Measurements from ENCODE around the gene DYNLRB1. TPM values are rescaled to one million over a fixed set of nuclear protein-coding genes. Genes with fewer than 3 reads are reported as not detected.
"Not testable (repeated sequence)": the region's sequence is repeated elsewhere in the genome, so short reads cannot be mapped to it uniquely, and the experiment has no call there.

The DYNLRB1 gene
- total and polyA plus RNA-seq, 5 experiments from 2014 or later, result 60.1 to 275 (median 216) TPM

DNA sequence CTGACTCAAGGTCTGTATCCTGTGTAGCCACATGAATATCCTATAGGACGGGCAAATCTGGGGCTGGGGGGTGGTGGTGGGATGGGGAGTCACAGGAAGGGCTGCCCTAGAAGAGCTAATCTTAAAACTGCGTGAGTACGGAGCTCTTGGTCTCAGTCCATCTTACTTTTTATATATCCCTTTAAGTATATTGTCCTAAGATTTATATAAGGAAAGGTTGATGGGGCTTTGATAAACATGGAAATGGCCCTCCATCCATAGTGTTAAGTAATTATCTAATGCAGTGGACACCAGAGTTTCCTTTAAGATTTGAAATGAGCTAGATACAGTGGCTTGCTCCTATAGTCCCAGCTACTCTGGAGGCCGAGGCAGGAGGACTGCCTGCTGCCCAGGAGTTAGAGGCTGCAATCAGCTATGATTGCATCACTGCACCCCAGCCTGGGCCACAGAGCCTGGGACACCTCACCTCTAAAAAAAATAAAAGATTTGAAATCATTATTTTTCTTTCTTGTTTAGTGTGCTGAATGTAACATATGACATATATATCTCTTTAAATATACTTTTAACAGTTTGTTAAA lies 24.2 kb upstream of the DYNLRB1 start:
- POLR2A ChIA-PET, result no interaction called here
- Mint-ChIP-seq H3K27ac (peak overlapping the region in 1 of 10 donors; percentile 19), H3K4me1 (peaks cover 0 to 7% (median 6%) of the 10 kb centered on the region in 4 donors), H3K9me3 (no peaks in the 10 kb centered on the region), H3K4me3 (no peak overlapping the region), H3K27me3 (no peaks in the 10 kb centered on the region), H3K36me3 (peaks cover 16 to 83% (median 37%) of the 10 kb centered on the region in 3 donors)
- ATAC-seq (no peak), DNase-seq (no peak)

DNA sequence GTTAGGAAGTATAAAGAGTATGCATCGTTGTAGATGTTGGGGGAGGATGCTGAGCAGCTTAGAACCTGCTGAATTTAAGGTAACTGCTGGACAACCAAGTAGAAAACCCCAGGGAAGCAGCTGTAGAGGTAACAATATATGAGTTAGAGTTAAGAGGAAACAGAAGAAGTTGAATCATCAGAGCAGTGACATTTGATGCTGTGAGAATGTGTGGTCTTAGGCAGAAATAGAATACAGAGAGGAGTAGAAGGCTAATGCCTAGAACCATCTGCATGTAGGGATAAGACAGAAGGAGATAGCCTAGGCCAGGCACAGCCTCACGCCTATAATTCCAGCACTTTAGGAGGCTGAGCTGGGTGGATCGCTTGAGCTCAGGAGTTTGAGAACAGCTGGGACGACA lies 22.6 kb upstream of the DYNLRB1 start:
- ATAC-seq (no peak), DNase-seq (no peak)
- POLR2A ChIA-PET, result no interaction called here
- Mint-ChIP-seq H3K4me3 (no peak overlapping the region), H3K4me1 (peaks cover 2 to 10% (median 6%) of the 10 kb centered on the region in 4 donors), H3K9me3 (peaks cover 0 to 15% (median 1%) of the 10 kb centered on the region in 9 donors), H3K27me3 (no peaks in the 10 kb centered on the region), H3K27ac (peak overlapping the region in 8 of 10 donors; percentile 9 to 50 (median 27)), H3K36me3 (peaks cover 23 to 87% (median 53%) of the 10 kb centered on the region in 3 donors)

DNA sequence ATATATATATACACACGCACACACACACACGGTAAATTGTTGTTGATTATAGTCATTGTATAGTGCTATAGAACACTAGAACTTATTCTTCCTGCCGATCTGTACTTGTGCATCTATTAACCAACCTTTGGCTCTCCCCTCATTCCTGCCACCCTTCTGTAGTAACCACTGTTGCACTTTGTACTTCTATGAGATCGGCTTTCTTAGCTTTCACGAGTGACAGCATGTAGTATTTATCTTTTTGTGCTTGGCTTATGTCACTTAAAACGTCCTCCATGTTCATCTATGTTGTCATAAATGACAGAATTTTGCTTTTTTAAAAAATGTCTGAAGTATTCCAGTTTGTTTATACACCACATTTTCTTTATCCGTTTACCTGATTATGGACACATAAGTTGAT lies 20.9 kb upstream of the DYNLRB1 start:
- Mint-ChIP-seq H3K27me3 (no peaks in the 10 kb centered on the region), H3K27ac (peak overlapping the region in 4 of 10 donors; percentile 14 to 35 (median 18)), H3K4me3 (no peak overlapping the region), H3K9me3 (peaks cover 5 to 29% (median 11%) of the 10 kb centered on the region in 9 donors), H3K36me3 (peaks cover 36 to 88% (median 66%) of the 10 kb centered on the region in 3 donors), H3K4me1 (peaks cover 5 to 10% (median 6%) of the 10 kb centered on the region in 4 donors)
- no peak for ATAC-seq
- POLR2A ChIA-PET, result interaction anchor here (0.5 kb wide), 1 partner anchor 31 kb away, joined by 4 read pairs; no protein-coding TSS in a partner anchor
- DNase-seq, result no peak

DNA sequence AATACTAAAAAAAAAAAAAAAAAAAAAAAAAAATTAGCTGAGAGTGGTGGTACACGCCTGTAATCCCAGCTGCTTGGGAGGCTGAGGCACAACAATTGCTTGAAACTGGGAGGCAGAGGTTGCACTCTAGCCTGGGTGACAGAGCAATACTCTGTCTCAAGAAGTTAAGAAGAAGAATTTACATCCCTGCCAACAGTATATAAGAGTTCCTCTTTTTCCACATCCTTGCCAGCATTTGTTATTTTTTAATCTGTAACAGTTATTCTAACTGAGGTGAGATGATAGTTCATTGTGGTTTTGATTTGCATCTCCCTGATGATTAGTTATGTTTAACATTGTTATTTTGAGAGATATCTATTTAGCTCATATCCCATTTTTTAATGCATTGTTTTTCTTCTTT lies 20.3 kb upstream of the DYNLRB1 start:
- Mint-ChIP-seq H3K27me3 (no peaks in the 10 kb centered on the region), H3K4me1 (peaks cover 6 to 10% (median 7%) of the 10 kb centered on the region in 4 donors), H3K36me3 (peaks cover 42 to 88% (median 72%) of the 10 kb centered on the region in 3 donors), H3K27ac (peak overlapping the region in 3 of 10 donors; percentile 16 to 60 (median 28)), H3K4me3 (no peak overlapping the region), H3K9me3 (peaks cover 11 to 35% (median 15%) of the 10 kb centered on the region in 9 donors)
- POLR2A ChIA-PET, result interaction anchor here (0.5 kb wide), 1 partner anchor 32 kb away, joined by 4 read pairs; no protein-coding TSS in a partner anchor
- ATAC-seq, result no peak
- no peak for DNase-seq

DNA sequence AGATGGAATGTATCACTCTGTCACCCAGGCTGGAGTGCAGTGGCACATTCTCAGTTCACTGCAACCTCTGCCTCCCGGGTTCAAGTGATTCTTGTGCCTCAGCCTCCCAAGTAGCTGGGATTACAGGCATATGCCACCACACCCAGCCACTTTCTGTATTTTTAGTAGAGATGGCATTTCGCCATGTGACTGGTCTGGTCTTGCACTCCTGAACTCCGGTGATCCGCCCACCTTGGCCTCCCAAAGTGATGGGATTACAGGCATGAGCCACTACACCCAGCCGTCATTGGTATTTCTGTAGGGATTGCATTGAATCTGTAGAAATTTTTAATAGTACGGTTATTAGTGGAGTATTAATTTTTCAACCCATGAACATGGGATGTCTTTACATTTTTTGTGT lies 18.6 kb upstream of the DYNLRB1 start:
- ATAC-seq, H3K27me3 Mint-ChIP-seq, H3K4me3 Mint-ChIP-seq, DNase-seq, POLR2A ChIA-PET: not testable (repeated sequence)
- H3K9me3 Mint-ChIP-seq, result peaks cover 12 to 37% (median 16%) of the 10 kb centered on the region in 9 donors
- H3K36me3 Mint-ChIP-seq, result peaks cover 43 to 85% (median 66%) of the 10 kb centered on the region in 3 donors
- peak overlapping the region in 1 of 10 donors; percentile 66 for H3K27ac Mint-ChIP-seq
- peaks cover 6 to 10% (median 7%) of the 10 kb centered on the region in 4 donors for H3K4me1 Mint-ChIP-seq

DNA sequence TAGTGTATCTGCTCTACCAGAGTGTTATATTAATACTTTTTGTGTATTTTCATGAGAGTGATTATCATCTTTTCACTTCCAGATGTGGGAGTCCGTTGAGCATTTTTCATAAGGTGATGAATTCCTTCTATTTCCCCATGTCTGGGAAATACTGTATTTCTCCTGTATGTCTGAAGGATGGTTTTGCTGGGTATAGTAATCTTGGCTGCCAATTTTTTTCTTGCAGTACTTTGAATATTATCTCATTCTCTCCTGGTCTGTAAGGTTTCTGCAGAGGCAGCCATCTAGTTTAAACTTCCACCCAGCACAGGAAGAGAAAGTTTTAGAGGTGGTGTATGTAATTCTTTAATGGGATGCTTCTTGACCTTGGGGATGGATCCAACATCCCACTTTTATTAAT lies 15.4 kb upstream of the DYNLRB1 start:
- Mint-ChIP-seq H3K27ac (peak overlapping the region in 1 of 10 donors; percentile 7), H3K27me3 (no peaks in the 10 kb centered on the region), H3K36me3 (peaks cover 31 to 78% (median 45%) of the 10 kb centered on the region in 3 donors), H3K4me1 (peaks cover 0 to 7% (median 5%) of the 10 kb centered on the region in 4 donors), H3K4me3 (no peak overlapping the region), H3K9me3 (peaks cover 12 to 37% (median 16%) of the 10 kb centered on the region in 9 donors)
- POLR2A ChIA-PET, result interaction anchor here (0.7 kb wide), 1 partner anchor 933 kb away, joined by 7 read pairs; no protein-coding TSS in a partner anchor
- DNase-seq (no peak), ATAC-seq (no peak)

DNA sequence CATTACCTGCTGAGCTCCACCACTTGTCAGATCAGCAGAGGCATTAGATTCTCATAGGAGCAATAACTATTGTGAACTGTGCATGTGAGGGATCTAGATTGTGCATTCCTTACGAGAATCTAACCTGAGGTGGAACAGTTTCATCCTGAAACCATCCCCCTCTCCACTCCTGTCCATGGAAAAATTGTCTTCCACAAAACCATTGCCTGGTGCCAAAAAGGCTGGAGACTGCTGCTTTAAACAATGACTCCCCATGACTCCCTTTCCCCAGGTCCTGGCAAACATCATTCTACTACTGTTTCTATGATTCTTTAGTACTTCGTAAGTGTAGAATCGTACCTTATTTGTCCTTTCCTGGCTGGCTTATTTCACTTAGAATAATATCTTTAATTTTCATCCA lies 9.7 kb upstream of the DYNLRB1 start:
- H3K27ac Mint-ChIP-seq, result peak overlapping the region in 3 of 10 donors; percentile 17 to 69 (median 21)
- H3K4me1 Mint-ChIP-seq, result peaks cover 0 to 9% (median 6%) of the 10 kb centered on the region in 4 donors
- H3K36me3 Mint-ChIP-seq, result peaks cover 0 to 68% (median 0%) of the 10 kb centered on the region in 3 donors
- DNase-seq (no peak), ATAC-seq (no peak)
- no peaks in the 10 kb centered on the region for H3K27me3 Mint-ChIP-seq
- POLR2A ChIA-PET, result no interaction called here
- no peak overlapping the region for H3K4me3 Mint-ChIP-seq
- H3K9me3 Mint-ChIP-seq, result no peaks in the 10 kb centered on the region

DNA sequence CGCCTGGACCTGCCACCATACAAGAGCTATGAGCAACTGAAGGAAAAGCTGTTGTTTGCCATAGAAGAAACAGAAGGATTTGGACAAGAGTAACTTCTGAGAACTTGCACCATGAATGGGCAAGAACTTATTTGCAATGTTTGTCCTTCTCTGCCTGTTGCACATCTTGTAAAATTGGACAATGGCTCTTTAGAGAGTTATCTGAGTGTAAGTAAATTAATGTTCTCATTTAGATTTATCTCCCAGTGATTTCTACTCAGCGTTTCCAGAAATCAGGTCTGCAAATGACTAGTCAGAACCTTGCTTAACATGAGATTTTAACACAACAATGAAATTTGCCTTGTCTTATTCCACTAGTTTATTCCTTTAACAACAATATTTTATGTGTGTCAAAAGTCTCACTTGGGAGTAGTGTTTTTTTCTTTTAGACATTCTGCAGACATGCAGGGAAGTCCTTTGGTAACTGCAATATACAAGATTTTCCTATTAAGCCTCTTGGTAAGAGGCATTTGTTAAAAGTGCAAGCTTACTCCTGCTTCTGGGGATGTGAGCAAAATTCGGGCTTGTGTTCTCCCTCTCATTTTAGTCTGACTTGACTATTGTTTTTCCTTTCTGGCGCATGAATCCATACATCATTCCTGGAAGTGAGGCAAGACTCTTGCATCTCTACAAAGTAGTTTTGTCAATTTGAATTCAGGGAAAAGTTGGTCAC lies 8.4 kb upstream of the DYNLRB1 start:
- no peak for ATAC-seq
- POLR2A ChIA-PET, result no interaction called here
- H3K27me3 Mint-ChIP-seq, result no peaks in the 10 kb centered on the region
- no peak for DNase-seq
- peaks cover 0 to 63% (median 0%) of the 10 kb centered on the region in 3 donors for H3K36me3 Mint-ChIP-seq
- H3K27ac Mint-ChIP-seq, result peak overlapping the region in 2 of 10 donors; percentile 9 to 78
- H3K4me1 Mint-ChIP-seq, result peaks cover 2 to 11% (median 7%) of the 10 kb centered on the region in 4 donors
- no peak overlapping the region for H3K4me3 Mint-ChIP-seq
- H3K9me3 Mint-ChIP-seq, result no peaks in the 10 kb centered on the region

DNA sequence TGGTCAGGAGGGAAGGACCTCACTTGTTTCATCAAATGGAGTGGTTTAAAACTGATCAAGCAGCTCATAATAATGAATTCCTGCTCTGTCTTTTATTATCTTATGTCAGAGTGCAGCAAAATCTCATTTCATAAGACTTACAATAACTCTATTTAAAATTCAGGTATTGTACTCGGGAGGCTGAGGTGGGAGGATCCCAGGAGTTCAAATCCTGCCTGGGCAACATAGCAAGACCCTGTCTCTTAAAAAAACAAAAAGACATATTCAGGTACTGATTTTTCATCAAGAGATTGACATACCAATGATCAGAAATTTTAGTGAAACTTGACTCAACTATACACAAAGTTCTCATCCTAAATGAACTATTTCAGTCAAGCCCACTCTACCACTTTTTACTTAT lies 5.6 kb upstream of the DYNLRB1 start:
- peaks cover 12 to 31% (median 22%) of the 10 kb centered on the region in 4 donors for H3K4me1 Mint-ChIP-seq
- POLR2A ChIA-PET, result no interaction called here
- peak overlapping the region in 2 of 10 donors; percentile 6 to 34 for H3K27ac Mint-ChIP-seq
- no peak overlapping the region for H3K4me3 Mint-ChIP-seq
- no peak for ATAC-seq
- no peaks in the 10 kb centered on the region for H3K9me3 Mint-ChIP-seq
- H3K27me3 Mint-ChIP-seq, result no peaks in the 10 kb centered on the region
- no peak for DNase-seq
- H3K36me3 Mint-ChIP-seq, result peaks cover 0 to 43% (median 0%) of the 10 kb centered on the region in 3 donors

DNA sequence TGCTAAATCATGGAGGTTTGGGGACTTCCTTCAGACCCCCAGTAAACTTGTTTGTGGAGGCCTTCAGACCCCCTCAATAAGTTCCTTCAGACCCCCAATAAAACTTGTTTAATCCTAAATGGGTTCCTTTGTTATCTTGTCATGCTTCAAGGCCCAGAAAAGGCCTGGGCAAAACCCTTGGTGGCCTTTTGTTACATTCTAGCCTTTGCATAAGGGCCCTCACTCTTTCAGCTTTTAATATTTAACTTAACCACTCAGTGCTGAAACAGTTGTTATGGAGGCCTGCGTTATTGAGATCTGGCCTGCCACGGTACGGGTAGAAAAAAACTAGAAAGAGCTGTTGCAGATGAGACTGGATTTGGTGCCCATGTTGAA lies 4.3 kb upstream of the DYNLRB1 start:
- POLR2A ChIA-PET, result interaction anchor here (0.6 kb wide), 1 partner anchor 102 kb away, joined by 3 read pairs; no protein-coding TSS in a partner anchor
- Mint-ChIP-seq H3K36me3 (peaks cover 0 to 31% (median 0%) of the 10 kb centered on the region in 3 donors), H3K4me1 (peaks cover 15 to 38% (median 21%) of the 10 kb centered on the region in 4 donors), H3K9me3 (no peaks in the 10 kb centered on the region), H3K4me3 (no peak overlapping the region), H3K27ac (peak overlapping the region in 6 of 10 donors; percentile 10 to 72 (median 22)), H3K27me3 (no peaks in the 10 kb centered on the region)
- no peak for ATAC-seq
- no peak for DNase-seq

DNA sequence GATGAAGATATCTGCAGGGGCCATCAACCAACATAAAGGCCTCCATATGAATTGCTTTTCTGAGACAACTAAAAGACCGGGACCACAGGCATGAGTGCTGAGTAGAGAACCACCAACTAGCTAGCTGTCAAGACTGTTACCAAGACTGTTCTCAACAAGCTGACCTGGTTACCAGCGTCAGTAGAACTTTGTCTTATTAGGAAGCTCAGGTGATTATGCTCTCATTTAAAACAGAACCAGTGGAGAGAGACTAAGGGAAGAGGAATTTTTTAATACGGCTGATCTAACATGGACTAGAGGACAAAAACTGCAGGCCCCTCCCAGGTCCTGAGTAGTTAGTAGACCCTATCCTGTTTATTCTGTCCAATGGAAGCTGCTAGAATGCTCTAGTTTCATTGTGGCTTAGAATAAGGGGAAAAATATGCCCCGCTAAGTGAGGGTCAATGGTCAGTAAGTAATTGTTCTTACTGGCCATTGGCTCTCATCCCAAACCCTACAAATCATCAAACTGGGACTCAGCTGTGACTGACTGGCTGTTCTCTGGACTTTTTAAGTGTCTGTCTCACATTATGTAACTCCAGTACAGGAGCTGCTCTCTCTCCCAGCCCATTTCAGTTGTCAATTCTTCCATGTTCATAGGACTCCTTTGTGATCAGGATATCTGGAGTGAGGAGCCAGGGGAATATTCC lies 3.8 kb upstream of the DYNLRB1 start:
- POLR2A ChIA-PET, result no interaction called here
- no peaks in the 10 kb centered on the region for H3K27me3 Mint-ChIP-seq
- H3K9me3 Mint-ChIP-seq, result no peaks in the 10 kb centered on the region
- peaks cover 0 to 27% (median 0%) of the 10 kb centered on the region in 3 donors for H3K36me3 Mint-ChIP-seq
- ATAC-seq, result no peak
- H3K4me1 Mint-ChIP-seq, result peaks cover 15 to 43% (median 21%) of the 10 kb centered on the region in 4 donors
- H3K4me3 Mint-ChIP-seq, result peak overlapping the region in 1 of 10 donors; percentile 15
- peak overlapping the region in 9 of 10 donors; percentile 10 to 82 (median 52) for H3K27ac Mint-ChIP-seq
- no peak for DNase-seq

DNA sequence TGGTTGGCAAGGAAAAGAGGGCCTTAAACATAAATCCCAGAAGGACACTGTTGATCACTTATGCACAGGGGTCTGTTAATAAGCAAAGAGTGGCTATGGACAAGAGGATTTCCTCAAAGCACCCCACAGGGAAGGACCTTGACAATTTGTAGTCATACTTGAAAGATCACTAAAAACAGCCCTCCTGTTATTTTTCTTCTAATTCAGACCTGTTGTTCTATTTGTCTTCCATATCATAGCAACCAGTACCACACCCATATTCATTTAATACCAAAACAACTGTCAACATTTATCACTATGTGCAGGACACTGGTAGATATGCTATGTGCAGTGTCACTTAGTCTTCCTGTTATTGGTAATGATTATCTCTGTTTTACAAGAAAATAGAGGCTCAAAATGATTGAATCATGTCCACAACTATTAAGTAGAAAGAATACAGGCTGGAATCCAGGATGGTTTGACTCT lies 3.2 kb upstream of the DYNLRB1 start:
- H3K4me1 Mint-ChIP-seq, result peaks cover 18 to 47% (median 25%) of the 10 kb centered on the region in 4 donors
- H3K4me3 Mint-ChIP-seq, result peak overlapping the region in 3 of 10 donors; percentile 20 to 25 (median 22)
- H3K27ac Mint-ChIP-seq, result peak overlapping the region in 8 of 10 donors; percentile 15 to 77 (median 46)
- peaks cover 0 to 21% (median 0%) of the 10 kb centered on the region in 3 donors for H3K36me3 Mint-ChIP-seq
- no peak for ATAC-seq
- H3K9me3 Mint-ChIP-seq, result no peaks in the 10 kb centered on the region
- POLR2A ChIA-PET, result no interaction called here
- DNase-seq, result no peak
- no peaks in the 10 kb centered on the region for H3K27me3 Mint-ChIP-seq

Measured in naive thymus-derived CD8-positive, alpha-beta T cell (primary cell).